AG09309 (cell line): Measurements from ENCODE around the gene IL25.
A peak's percentile ranks its signal among the peaks of the same experiment; 100 is the strongest.
"Not testable (repeated sequence)": the region's sequence is repeated elsewhere in the genome, so short reads cannot be mapped to it uniquely, and the experiment has no call there.

Source experiments
- DNase-seq: peaks from one replicate; pipeline ENCODE4 v3.0.0-alpha.2; 2010; ENCODE audit warnings: low read depth
- H3K4me3 ChIP-seq: 2 replicates; pipeline ENCODE4 v1.5.1; 2011; ENCODE audit warnings: mild to moderate bottlenecking, low read depth, low read length, moderate library complexity; ENCODE audit not compliant: control insufficient read depth
- TF ChIP-seq, protein P1 (sequence below): IDR thresholded peaks from 2 replicates; pipeline ENCODE4 v1.5.1; 2011; ENCODE audit warnings: mild to moderate bottlenecking, low read depth, low read length, inconsistent platforms; ENCODE audit not compliant: insufficient read depth, control insufficient read depth; ENCODE audit errors: missing control alignments

The IL25 gene

DNA sequence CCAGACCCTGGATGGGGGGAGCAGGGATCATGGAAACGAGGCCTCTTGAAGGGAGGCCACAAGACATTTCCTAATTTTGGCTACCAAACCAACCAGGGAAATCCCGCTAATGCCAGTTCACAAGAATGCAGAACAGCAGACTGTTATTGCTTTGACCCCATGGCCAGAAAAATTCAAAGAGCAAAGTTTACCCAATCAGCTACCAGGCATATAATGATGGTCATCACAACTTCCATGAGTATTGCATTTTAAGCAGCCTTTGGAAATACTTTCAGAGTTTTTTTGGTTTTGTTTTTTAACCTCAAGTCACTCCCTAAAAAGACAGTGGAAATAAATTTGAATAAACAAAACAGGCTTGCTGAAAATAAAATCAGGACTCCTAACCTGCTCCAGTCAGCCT is at the start of gene IL25:
IL25 (plus strand) TSS at position 301 of the 400 bp plus-strand sequence.
- TF ChIP-seq, protein P1, sequence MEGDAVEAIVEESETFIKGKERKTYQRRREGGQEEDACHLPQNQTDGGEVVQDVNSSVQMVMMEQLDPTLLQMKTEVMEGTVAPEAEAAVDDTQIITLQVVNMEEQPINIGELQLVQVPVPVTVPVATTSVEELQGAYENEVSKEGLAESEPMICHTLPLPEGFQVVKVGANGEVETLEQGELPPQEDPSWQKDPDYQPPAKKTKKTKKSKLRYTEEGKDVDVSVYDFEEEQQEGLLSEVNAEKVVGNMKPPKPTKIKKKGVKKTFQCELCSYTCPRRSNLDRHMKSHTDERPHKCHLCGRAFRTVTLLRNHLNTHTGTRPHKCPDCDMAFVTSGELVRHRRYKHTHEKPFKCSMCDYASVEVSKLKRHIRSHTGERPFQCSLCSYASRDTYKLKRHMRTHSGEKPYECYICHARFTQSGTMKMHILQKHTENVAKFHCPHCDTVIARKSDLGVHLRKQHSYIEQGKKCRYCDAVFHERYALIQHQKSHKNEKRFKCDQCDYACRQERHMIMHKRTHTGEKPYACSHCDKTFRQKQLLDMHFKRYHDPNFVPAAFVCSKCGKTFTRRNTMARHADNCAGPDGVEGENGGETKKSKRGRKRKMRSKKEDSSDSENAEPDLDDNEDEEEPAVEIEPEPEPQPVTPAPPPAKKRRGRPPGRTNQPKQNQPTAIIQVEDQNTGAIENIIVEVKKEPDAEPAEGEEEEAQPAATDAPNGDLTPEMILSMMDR: no peak
- no peak within 1 kb of the TSS for H3K4me3 ChIP-seq
- DNase-seq: no peak

DNA sequence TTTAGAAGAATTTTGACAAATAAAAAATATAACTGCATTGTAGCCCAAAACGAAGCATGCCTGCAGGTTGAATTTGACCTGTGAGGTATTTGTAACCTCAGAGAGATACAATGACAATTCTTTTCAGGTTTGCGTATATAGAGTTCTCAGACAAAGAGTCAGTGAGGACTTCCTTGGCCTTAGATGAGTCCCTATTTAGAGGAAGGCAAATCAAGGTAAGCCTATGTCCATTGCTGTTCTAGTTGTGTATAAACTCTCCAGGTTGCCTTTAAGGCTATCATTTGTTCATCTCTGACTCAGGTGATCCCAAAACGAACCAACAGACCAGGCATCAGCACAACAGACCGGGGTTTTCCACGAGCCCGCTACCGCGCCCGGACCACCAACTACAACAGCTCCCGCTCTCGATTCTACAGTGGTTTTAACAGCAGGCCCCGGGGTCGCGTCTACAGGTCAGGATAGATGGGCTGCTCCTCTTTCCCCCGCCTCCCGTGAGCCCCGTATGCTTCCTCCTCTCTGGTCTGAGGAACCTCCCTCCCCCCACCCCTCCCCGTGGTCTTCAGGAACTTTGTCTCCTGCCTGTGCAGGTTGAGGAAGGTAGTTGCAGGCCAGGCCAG is 48.7 kb upstream of the IL25 start:
- DNase-seq: no peak
- no peak overlapping the region for H3K4me3 ChIP-seq
- TF ChIP-seq, protein P1: no peak

DNA sequence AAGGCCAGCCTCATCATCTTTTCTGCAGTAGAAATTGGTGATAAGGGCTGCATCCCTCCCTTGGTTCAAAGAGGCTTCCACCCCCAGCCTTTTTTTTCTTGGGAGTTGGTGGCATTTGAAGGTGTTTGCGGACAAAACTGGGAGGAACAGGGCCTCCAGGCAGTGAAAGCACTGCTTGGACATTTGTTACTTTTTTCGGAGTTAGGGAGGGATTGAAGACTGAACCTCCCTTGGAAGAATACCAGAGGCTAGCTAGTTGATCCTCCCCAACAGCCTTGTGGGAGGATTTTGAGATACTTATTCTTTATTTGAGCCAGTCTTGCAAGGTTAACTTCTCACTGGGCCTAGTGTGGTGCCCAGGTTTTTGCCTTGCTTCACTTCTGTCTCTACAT is 48.2 kb upstream of the IL25 start:
- no peak overlapping the region for H3K4me3 ChIP-seq
- DNase-seq: no peak
- TF ChIP-seq, protein P1: no peak

- TF ChIP-seq, protein P1: no peak
- no peak overlapping the region for H3K4me3 ChIP-seq
- DNase-seq: no peak
These were observed 47.6 kb upstream of the IL25 start for GRCh38 chr14:23324993-23325392.

DNA sequence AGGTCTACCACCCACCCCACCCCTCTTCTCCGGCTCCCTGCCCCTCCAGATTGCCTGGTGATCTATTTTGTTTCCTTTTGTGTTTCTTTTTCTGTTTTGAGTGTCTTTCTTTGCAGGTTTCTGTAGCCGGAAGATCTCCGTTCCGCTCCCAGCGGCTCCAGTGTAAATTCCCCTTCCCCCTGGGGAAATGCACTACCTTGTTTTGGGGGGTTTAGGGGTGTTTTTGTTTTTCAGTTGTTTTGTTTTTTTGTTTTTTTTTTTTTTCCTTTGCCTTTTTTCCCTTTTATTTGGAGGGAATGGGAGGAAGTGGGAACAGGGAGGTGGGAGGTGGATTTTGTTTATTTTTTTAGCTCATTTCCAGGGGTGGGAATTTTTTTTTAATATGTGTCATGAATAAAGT is 46.9 kb upstream of the IL25 start:
- H3K4me3 ChIP-seq, DNase-seq: not testable (repeated sequence)

DNA sequence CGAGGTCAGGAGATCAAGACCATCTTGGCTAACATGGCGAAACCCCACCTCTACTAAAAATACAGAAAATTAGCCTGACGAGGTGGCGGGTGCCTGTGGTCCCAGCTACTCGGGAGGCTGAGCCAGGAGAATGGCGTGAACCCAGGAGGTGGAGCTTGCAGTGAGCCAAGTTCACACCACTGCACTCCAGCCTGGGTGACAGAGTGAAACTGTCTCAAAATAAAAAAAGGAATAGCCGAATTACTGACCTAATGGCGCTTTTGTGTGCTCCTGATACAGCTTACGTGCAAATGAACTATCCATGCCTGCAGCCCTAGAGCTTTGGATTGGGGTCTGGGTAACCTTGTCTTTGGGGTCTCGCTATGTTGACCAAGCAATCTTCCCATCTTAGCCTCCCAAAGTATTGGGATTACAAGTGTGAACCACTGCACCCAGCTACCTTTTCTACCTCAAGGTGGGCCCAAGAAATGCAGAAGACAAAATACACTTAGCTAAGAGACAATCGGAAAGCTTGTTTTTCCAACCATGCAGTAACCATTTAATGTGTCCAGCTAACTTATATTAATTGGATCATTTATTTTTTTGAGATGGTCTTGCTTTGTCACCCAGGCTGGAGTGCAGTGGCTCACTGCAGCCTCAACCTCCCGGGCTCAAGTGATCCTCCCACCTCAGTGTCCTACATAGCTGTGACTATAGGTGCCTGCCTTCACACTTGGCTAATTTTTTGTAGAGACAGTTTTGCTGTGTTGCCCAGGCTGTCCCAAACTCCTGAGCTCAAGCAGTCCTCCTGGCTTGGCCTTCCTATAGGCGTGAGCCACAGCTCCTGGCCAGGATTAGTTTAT is 45.9 kb upstream of the IL25 start:
- DNase-seq: no peak
- H3K4me3 ChIP-seq: no peak overlapping the region
- TF ChIP-seq, protein P1: no peak

DNA sequence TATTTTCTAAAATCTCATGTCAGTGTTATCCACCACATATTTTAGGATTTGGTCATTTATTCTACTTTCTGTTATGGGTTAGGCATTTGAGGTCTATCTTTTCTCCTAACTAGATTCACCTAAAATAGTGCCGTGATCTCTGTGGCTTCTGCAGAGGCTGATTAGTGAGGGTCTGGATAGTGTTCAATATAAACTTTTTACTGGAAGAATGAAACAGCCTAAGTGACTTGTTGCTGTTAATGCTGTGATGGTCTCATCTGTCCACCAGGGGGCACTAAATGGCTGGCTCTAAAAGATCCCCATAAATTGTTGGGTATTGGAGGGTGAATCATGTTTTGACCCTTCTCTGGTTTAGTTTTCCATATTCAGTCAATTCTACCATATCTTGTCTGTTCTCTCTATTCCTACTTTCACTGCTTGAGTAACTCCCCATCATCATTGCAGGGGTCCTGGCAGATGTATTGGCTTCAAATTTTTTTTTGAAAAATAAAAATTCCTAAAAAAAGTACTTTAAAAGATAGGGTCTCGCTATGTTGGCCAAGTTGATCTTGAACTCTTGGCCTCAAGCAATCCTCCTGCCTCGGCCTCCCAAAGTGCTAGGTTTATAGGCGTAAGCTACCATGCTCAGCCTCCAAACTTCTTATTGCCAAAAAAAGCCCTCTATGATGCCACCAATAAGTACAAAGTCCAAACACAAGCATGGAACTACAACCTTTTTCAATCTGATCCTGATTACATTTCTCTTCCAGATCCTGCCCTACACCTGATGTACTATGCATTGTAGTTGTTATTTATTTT is 44.5 kb upstream of the IL25 start:
- no peak overlapping the region for H3K4me3 ChIP-seq
- peak; percentile 44 for DNase-seq
- TF ChIP-seq, protein P1: peak; percentile 81
